HG03457 (cell line): ENCODE data around the gene PLEKHH2.
A peak's percentile ranks its signal among the peaks of the same experiment; 100 is the strongest.

ENCODE experiments used
- ATAC-seq: cut with Tn5 transposase; IDR thresholded peaks from one replicate; pipeline ENCODE4 v1.9.1; 2021; ENCODE audit warnings: moderate number of reproducible peaks; ENCODE audit not compliant: unreplicated experiment

Gene PLEKHH2

DNA sequence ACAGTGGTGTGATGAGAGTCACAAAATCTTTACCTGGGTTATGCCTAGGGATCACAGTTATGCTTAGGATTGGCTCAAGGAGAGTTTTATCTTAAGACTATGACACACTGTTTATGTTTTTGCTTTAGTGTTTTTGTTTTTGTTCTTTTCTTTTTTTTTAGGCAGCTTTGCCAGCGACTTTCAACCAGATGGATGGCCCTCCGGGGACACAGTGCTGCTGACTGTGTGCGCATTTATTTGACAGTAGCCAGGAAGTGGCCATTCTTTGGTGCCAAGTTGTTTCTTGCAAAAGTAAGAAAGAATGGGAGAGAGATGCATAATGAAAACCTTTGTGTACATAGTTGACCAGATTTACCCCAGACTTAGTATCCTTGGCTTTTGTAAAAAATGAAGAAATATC lies 121.7 kb downstream of the PLEKHH2 start:
- no peak for ATAC-seq

DNA sequence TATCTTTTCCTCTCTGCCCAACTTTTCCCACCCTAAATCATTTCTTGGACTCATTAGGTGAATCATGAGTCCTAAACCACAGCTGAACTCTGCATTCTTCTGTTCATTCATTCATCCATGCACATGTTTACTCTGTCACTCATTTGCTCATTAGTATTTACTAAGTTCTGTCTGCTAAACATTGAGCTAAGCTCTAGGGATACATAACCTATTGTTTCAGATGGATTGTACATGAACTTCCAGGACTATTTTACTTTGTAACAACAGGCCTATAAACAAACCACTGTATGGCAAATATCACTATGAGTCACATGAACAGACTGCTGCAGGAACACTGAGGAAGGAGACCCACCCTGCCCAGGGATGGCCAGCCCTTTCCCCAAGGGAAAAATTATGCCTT lies 122.1 kb downstream of the PLEKHH2 start:
- no peak for ATAC-seq

DNA sequence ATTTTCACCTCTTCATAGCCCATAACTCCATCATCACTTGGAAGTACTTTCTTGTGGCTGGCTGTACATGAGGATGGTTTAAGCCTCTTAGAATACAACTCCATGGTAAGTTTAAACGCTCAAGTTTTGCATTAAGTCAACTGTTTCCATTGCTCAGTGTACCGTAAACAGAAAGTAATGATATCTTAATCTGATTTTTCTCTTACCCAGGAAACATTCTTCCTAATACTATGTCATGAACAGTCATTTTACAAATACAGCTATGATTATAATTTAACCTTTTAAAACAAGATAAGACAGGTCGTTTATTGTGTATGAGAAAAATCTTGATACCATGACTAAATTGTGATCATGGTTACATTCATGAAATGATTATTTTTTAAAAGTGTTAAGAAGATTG lies 125.2 kb downstream of the PLEKHH2 start:
- no peak for ATAC-seq

DNA sequence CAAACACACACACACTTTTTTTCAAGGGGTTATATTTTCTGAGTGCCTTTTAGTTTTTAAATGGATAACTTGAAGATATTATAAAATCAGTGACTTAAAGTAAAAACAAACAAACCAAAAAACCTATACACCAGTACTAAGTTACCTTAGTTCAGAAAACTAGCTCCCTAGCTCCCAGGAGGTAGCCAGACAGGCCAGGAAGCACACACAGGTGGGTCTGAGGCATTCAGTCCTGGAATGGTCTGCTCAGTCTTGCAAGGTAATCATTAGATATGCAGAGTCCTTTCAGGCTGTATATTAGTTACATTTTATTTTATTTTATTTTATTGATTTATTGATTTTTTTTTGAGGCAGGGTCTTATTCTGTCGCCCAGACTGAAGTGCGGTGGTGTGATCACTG lies 126.0 kb downstream of the PLEKHH2 start:
- ATAC-seq, result no peak

DNA sequence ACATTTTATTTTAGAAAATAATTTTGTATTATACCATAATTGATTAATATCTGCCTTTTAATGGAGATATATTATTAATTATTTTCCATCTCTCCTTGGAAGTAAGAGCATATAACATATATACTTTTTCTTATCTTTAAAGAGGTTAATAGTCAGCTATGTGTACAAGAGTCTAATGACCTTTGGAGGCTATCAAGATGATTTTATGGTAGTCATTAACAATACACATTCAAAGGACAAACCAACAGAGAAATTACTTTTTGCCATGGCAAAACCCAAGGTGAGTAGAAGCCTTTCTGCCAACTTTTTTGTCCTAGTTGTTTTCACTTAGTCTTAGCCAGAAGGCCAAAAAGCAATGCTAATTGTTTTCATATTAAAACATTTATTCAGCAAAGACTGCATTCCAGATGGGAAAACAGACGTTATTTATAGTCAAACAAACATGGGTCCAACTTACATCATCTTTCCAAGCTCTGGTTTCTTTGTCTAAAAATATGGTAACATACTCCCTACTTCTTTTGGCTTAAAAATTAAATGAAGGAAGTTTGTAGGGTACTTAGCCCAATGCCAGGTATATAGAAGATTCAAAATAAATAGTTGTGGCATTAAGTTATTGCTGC lies 127.1 kb downstream of the PLEKHH2 start:
- ATAC-seq, result no peak

DNA sequence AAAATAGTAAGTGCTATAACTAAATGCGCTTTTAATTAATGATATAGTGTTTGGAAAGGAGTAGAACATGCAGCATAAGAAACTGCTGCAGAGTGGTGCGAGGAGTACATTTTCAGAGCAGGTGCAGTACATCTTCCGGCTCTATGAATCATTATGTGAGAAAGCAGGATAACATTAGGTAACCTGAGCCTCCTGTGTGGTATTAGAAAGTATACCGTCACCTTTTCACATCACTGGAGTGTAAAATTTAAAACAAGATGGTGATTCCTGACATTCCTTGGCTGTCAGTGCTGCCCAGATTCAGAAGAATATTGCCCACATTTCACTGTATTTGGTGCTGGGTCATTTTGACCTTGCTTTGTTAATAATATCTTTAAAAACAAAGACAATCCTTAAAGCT lies 128.9 kb downstream of the PLEKHH2 start:
- no peak for ATAC-seq

DNA sequence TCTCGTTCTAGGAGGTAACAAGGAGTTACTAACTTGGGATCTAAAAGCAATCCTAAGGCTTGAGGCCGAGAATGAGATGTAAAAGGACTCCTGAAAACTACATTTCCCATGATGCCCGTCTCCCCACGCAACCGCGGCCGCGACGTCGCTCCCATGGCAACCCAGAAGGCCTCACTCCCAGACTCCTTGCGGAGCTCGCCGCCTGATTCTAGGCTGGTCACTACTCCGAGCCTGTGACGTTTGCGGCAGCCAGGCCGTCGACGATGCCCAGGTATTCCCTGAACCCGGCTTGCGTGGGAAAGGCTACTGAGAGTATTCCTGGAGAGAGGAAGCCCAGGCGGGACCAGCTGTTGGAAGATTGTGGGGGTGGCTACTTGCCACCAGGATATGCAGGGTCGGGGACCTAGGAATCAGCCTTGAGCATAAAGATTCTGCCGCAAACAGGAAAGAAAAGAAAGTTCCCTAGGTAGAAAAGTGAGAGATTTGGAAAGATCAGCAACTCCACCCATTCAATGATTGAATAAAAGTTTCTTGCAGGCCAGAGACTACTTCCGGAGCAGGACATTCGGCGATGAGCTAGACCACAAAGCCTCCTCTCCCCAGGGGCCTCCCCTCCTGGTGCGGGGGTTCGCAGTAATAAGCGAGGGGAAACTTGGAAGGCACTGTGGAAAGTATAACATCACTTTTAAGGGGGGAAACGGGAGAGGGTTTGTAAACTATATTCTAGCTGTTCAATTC lies 137.0 kb downstream of the PLEKHH2 start, which contains the start of gene DYNC2LI1:
Gene DYNC2LI1 (plus strand): TSS at position 164 of the 738 bp plus-strand sequence. CDS start 100 bp downstream, at position 264.
- peak; percentile 99 for ATAC-seq

DNA sequence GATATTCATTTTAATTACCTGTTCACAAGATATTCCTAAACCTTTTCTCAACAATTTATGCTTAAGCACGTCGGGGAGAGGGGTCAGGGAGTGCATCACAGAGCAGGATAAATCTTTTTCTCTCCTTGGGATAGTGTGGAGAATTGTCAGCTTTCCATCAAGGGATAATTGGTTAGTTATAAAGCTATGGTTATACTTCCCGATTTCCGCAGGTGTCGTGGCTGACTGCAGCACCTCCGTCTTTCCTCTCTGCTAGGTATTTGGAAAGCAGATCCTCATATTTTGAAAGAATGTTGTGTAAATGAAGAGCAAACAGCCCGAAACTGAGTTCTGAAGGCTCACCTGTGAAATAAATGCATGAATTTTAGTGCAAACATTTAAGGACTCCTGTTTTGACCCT lies 137.6 kb downstream of the PLEKHH2 start:
- ATAC-seq, result no peak

DNA sequence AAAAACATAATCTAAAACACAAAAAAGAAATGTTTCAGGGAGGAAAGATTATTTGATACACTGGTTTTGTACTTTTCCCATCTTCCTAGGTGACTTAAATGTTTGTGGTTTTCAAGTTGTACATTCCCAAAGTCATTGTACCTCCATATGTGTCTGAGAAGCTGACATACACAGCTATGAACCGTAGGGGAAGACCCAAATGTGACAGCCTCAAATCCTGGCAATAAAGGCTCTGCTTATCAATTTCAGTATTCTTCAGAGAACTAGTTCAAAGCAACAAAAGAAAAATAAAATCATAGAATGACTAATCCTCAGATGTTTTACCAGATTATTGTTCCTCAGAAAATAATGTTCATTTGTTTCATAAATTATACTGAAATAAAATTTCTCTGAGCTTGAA lies 139.3 kb downstream of the PLEKHH2 start:
- ATAC-seq, result no peak

DNA sequence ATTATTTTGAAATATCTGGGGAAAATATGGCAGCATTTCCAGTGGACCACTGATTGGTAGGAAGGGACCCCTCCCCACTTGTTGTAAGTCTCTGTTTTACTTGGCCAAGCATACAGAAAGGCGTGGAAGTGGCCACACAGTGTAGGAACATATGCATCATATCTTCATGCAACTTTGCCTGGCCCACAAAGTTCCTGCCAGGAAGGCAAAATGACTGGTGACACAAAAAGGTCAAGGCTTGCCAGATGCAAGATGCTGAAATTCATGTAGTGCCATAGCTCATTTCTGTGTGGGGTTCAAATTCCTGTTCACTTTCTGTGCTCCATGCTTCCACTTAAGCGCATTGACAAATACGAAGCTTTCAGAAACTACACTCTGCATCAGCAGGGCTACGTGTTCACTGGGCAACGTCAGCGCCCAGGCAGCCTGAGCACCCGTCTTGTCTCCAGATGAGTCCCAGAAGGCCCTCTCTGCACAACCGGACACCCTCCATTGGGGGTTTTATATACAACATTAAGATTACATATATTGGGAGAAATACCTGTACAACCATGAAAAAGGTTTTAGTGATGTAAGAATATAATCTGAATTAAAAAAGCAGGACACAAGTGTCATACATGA lies 140.4 kb downstream of the PLEKHH2 start:
- ATAC-seq, result no peak

DNA sequence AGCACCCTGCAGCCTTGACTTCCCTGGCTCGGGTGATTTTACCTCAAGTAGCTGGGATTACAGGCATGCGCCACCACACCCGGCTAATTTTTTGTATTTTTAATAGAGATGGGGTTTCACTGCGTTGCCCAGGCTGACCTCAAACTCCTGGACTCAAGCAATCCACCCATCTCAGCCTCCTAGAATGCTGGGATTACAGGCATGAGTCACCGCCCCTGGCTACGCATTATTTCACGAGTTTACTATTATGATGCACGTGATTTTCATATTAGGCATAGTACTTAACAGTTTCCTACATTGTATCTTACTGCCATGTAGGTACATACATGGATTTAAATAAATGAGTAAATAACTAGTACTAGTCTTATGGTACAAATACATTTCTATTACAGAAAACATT lies 141.2 kb downstream of the PLEKHH2 start:
- no peak for ATAC-seq

DNA sequence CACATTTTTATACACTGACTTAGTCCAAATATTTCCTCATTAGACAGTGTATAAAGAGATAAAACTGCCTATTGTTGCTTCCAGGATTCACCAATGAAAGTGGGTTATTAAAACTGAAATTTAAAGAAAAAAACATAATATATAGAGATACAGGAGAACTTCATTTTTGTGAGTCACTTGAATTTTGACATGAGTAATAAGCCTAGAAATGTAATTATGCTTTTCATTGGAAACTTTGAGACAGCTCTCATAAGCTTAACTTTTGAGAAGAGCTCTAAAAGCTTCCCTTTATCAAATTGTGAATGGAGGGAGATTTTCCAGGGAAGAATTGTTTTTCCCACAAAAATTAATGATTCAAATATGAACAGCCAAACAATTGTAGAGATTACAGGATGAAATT lies 150.8 kb downstream of the PLEKHH2 start:
- ATAC-seq, result no peak

DNA sequence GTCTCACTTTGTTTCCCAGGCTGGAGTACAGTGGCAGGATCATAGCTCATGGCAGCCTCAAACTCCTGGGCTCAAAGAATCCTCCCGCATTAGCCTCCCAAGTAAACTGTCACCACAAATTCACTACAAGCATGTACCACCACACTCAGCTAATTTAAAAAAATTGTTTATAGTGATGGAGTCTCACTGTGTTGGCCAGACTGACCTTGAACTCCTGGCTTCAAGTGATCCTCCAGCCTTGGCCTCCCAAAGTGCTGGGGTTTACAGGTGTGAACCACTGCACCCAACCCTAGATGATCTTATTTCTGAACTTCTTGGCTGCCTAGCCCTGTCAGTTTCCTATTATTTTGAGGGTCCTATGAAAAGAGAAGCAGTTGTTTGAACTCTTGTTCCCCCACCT lies 151.6 kb downstream of the PLEKHH2 start:
- ATAC-seq, result no peak

DNA sequence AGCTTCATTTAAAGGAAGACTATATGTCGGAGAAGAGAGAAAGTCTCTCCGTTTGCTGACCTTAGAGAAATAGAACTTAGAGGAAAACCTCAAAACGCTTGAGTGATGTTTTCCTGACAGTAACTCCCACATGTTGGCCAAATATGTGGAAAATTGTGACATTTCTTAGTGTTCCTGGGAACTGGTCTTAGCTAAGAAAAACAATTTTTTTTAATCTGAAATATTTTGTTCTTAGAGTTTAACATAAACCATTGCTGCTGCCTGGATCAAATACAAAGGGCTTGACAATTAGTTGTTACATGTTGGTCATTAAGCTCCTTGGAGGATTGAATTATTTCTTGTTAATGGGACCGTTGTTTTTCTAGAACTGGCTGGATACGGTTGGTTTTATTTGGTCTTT lies 153.1 kb downstream of the PLEKHH2 start:
- no peak for ATAC-seq

DNA sequence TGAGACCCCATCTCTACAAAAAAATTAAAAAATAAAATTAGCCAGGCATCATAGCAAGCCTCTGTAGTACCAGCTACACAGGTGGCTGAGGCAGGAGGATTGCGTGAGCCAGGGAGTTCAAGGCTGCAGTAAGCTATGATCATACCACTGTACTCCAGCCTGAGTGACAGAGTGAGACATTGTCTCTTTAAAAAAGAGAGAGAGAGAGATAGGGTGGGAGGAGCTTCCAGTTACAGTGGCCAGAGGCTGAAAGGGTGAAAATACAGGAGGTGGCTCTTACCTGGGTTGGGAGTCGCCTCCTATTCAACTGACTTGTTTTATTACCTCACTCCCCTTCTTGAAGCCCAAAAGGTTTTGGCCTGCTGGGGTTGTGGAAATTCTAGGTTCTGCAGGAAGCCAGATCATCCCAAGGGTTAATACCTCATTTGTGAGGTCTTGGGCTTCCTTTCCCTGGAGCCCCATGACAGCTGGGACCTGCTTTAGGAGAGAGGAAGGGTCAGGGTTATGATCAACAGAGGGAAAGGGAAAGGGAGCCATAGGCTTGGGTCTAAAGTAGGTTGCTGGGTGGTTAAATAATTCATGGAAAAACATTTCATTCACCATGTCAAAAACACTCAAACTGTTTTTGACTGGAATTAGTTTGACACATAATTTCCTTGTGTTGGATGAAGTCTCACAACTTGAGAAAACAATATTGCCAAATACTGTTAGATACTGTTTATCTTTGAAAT lies 154.1 kb downstream of the PLEKHH2 start:
- ATAC-seq, result no peak

DNA sequence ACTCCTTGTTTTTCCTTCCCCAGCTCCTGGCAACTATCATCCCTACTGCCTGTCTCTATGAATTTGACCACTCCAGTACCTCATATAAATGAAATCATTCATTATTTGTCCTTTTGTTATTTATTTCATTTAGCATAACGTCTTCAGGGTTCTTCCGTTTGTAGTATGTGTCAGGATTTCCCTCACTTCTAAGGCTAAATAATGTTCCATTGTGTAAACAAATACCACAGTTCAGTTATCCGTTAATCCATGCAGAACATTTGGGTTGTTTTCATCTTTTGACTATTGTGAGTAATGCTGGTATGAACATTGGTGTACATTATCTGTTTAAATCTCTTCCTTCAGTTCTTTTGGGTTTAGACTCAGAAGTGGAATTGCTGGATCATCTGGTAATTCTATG lies 155.6 kb downstream of the PLEKHH2 start:
- no peak for ATAC-seq

DNA sequence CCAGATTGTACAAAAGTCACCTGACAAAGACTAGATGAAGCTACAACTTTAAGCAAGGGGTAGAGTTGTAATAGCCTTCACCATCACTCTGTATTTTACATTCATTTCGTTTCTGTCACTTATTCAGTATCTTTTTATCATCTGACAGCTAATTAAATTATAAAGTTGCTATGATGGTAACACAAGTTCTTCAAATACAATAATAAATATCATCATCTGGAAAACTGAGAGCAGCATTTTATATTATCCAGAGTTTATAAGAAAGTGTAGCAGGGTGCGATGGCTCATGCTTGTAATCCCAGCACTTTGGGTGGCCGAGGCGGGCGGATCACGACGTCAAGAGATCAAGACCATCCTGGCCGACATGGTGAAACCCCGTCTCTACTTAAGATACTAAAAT lies 157.9 kb downstream of the PLEKHH2 start:
- ATAC-seq, result no peak

DNA sequence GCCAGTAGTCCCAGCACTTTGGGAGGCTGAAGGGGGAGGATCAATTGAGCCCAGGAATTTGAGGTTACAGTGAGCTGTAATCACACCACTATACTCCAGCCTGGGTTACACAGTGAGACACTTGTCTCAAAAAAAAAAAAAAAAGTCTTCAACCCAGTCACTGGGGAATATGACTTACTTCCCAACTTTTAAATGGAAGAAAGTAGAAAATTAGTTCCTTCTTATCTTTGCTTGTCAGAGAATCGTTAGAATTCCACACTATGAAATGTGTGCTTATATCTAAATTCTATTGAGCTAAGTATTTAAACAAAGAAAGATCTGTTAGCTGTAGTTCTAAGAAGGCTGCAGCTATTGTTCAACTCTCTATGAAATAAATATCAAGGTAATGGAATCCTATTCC lies 159.1 kb downstream of the PLEKHH2 start:
- ATAC-seq, result no peak

DNA sequence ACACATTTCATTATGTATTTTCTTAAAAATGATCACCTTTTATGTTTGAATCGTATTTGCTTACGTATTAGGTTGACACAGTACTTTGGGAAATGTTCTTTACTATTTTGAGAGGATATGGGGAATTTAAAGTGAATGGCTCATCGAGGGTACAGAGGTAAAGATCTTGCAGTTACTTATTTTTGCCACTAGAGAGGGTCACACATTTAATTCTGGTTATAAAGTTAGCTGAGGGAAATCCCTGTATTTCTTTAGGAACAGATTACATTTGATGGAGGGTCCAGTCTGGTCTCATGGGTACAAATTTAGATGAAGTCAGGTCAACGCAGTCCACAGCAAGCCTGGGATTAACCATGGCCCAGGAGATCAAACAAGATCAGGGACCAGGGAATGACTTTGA lies 161.2 kb downstream of the PLEKHH2 start:
- ATAC-seq, result no peak

DNA sequence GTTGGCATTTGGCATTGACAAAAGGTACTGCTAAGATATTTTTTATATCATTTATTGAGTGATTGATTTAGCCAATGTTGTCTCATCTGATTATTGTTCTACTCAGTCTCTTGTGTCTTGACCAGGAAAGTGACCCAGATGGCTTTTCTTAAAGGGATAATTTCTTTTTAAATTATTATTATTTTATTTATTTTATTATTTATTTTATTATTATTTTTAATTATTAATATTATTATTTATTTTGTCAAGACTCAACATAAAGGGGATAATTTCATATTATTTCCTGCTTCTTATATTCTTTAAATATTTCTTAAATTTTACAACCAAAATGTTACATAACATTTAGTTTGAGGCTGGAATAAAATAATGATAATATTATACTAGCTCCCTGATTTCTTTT lies 163.8 kb downstream of the PLEKHH2 start:
- no peak for ATAC-seq

DNA sequence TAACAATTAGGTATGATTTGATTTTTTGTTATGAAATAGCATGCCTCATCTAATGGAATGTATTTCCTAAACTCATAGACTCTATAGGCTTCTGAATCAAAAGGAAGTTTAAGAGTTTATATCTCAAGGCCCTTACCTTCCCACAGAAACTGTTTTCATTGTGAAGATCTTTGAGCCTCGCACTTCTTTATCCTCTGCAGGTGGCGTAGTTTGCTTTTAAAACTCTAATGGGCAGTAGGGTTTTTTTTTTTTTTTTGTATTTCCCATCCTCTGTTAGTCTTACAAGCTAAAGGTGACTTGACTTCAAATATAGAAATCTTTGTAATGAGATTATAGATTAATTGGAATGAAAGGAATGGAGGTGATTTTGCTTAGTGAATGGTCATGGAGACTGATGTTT lies 165.1 kb downstream of the PLEKHH2 start:
- ATAC-seq, result no peak

DNA sequence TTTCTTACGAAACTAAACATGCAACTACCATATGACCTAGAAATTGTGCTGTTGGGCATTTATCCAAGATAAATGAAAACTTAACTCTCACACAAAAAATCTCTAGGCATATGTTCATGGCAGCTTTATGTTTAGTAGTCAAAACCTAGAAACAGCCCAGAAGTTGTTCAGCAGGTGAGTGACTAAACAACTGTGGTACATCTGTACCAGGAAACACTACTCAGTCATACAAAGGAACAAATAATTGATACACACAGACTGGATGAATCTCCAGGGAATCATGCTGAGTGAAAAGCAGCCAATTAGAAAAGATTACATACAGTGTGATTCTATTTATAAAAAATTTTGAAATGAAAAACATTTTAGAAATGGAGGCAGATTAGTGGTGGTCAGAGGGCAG lies 166.1 kb downstream of the PLEKHH2 start:
- ATAC-seq, result no peak
